GM21526 (cell line): ENCODE measurements around the gene LIN9.
"Not testable (repeated sequence)": the region's sequence is repeated elsewhere in the genome, so short reads cannot be mapped to it uniquely, and the experiment has no call there.

Experiments used
- ATAC-seq: cut with Tn5 transposase; IDR thresholded peaks from one replicate; pipeline ENCODE4 v1.9.1; 2021; ENCODE audit warnings: moderate library complexity; ENCODE audit not compliant: unreplicated experiment, low FRiP score

The LIN9 gene, protein sequence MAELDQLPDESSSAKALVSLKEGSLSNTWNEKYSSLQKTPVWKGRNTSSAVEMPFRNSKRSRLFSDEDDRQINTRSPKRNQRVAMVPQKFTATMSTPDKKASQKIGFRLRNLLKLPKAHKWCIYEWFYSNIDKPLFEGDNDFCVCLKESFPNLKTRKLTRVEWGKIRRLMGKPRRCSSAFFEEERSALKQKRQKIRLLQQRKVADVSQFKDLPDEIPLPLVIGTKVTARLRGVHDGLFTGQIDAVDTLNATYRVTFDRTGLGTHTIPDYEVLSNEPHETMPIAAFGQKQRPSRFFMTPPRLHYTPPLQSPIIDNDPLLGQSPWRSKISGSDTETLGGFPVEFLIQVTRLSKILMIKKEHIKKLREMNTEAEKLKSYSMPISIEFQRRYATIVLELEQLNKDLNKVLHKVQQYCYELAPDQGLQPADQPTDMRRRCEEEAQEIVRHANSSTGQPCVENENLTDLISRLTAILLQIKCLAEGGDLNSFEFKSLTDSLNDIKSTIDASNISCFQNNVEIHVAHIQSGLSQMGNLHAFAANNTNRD

DNA sequence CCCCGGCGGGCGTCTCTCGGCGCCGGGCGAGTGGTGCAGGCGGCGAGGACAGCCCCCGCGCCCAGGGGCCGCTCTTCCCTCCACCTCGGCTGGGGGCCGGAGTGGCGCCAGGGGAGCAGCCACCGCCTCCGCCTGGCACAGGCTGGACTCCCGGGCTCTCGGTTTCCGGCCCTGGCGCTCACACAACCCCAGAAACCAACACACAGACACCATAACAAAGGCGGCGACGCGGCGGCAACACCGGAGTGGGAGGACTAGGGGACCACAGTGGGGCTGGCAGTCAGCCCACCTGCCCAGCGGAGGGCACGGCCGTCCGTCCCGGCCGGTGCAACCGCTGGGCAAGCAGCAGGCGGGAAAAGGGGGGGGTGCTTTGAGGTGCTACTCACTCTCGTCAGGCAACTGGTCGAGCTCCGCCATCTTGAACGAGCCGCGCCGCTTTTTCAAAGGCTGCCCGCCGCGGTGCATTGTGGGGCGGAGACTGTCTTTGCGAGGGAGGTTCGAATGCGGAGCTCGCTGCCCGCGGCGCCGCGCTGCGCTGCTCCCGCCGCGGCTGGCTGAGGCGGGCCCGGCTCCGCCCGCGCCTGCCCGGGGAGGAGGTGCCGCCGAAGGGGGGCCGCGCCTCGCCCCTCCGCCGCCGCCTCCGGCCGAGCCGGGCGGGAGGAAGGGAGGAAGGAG is at the start of gene LIN9:
TSS of gene LIN9 (minus strand) at position 442 of the 675 bp plus-strand sequence. CDS start at position 417, 25 bp downstream.
- ATAC-seq: peak; percentile 72

DNA sequence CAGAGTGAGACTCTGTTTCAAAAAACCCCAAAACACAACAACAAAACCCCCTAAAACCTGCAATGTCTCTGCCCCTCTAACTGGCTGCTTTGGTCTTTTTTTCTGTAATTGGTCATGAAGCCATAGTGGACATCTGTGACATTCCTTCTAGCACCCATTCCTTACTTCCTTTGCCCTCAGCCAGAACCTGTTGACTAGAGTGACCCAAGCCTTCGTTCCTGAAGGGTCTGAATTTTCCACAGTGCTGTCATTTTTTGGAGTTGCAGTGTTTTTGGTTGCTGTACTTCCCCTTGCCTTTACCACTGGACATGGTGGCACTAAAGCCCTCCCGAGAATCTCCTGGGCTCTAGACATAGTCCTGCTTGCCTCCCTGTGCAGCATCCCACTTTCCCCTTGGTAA is 48.5 kb upstream of the LIN9 start:
- ATAC-seq: no peak

DNA sequence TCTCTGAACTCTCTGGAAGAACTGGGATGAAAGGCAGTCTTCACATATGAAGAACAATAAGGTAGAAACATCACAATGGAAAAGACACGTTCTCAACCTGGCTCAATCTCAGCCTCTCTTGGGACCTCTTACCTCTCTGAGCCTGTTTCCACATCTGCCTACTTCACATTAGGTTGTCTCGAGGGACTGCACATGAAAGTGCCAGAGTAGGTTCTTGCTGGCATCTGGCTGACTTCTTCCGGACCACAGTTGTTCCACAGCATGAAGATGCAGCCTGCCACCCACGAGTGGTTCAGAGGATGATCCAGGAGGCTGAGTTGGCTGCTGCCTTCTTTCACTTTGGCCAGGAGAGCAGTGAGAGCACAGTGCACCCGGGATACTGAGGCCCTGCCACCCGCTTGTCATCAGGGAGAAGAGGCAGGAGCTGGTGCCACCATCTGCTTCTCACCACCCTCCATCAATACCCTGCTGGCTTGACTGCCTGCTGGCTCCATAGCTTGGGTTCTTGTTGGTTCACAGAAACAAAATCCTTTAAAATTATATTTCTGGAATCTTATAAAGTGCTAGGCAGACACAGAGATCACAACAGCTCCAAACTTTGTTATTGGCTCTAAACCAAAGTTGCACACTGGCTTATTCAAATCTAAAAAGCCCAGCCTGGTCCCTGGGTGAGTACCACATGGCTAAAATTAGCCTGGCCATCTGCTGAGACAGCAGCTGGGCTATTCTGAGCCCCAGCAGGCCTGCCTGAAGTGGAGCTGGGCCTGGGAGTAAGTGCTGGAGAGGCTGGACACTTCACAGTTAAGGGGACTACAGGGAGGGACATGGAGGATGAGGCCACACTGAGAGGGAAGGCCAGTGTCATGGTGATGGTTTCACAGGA is 46.9 kb upstream of the LIN9 start:
- ATAC-seq: no peak

DNA sequence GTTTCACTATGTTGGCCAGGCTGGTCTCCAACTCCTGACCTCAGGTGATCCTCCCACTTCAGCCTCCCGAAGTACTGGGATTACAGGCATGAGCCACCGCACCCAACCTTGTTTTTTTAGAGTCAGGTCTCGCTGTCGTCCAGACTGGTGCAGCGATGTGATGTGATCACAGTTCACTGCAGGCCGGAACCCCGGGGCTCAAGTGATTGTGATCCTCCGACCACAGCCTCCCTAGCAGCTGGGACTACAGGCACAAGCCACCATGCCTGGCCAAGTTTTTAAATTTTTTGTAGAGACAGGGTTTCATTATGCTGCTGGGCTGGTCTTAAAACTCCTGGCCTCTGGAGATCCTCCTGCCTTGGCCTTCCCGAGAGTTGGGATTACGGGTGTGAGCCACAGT is 46.1 kb upstream of the LIN9 start:
- no peak for ATAC-seq

DNA sequence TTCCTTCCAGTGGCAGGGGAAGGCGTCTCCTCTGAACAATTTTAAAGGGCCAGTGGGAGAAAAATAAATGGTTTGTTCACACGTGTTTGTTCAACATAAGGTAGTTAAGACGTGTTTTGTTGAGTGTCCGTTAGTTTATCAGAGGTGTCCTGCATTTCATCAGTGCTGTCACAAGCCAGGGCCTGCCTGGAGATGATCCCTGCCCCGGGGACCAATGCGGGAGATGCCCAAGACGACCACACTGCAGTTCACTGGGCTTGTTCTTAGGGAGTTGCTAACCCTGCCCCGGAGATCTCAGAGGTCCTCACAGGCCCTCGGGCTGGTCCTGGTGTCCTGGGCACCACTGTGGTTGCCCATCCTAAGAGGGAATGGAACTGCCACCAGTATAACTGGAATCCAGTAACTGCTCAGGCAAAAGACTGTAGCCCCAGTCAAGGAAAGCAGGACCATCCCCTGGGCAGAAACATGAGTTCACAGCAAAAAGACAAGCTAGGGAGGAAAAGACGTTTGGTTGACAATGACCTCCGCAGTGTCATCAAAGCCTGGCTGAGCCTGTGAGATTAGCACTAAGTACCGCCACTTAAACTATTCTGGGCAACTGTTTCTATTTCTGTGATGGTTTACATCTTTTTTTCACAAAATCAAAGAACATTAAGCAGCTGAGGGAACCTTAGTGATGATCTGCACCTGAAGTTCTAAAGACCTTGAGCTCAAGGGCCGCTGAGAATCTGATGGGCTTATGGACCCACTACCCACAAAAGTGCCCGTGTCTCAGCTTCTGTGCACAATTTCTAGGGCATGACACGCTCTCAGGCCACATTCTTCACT is 44.9 kb upstream of the LIN9 start:
- no peak for ATAC-seq

DNA sequence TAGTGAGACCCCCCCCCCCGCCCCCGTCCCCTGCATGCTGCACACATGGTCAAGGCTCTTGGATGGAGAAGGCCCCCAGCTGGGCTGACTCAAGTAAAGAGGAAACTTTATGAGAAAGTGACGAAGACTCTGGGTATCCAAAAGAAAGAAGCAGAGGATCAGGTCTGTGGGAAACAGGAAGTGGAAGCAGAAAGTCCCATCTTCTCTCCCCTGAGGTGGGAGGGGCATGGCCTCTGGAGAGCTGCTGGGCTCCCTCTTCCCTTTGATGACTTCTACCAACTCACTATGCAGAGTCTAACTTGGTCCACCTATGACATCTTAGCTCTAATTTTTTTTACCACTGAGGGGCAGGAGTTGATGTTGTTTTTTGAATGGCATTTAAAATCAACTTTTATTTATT is 42.7 kb upstream of the LIN9 start:
- ATAC-seq: no peak

DNA sequence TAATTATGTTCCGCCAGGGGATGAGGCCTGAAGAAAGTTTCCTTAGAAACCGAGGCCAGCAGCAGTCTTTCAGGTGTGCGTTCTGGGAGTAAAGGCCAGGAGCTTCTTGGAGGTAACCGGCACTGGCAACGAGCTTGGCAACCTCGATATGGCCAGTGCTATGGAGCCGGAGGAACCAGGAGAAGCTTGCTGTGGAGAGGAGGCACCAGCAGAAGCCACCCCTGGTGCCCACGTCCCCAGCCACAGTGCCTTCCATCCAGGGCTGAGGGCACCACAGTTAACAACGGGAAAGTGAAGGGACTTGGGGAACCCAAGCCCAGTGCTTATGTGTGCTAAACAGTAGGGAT is 41.5 kb upstream of the LIN9 start:
- no peak for ATAC-seq

DNA sequence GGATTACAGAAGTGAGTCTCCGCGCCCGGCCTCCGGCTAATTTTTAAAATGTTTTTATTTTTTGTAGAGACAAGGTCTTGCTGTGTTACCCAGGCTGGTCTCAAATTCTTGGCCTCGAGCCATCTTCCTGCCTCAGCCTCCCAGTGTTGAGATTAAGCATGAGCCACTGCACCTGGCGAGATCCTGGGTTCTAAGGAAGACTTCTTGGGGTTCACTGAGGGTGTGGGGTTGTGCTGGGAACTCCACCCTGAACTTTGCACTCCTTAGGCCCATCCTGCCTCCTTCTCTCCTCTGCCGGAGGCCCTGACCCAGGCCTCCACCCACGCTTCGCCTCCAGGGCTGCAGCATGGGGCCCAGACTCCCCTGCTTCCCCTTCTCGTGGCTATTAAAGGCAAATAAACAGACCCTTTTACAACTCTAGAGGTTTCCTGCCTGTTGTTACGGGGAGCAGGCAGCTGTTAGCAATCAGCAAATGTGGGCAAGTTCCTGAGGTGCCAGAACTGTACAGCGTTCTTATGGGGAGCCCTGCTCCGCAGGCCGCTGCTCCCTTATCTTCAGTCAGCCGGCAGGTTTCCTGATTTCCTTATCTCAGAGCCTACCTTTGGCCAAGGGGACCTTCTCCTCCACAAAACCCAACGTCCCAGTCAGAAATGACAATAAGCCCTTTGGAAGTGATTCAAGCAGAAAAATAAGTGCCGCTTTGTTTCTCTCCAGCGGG is 41.0 kb upstream of the LIN9 start:
- no peak for ATAC-seq

DNA sequence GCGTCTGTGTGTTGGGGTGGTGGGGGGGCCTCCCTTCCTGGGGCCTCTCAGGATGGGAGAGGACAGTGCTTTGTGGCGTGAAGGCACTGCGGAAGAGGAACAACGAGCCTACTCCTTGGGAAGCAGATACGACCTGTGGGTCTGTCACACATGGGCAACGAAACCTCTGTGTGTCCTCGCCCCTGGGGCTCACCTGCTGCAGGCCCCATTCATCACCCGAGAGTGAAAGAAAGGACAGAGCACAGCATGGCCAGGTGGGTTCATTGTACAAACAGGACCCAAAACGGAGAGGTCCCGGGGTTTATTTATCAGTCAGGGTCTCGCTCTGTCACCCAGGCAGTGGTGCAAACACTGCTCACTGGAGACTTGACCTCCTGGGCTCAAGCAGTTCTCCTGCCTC is 40.1 kb upstream of the LIN9 start:
- no peak for ATAC-seq

DNA sequence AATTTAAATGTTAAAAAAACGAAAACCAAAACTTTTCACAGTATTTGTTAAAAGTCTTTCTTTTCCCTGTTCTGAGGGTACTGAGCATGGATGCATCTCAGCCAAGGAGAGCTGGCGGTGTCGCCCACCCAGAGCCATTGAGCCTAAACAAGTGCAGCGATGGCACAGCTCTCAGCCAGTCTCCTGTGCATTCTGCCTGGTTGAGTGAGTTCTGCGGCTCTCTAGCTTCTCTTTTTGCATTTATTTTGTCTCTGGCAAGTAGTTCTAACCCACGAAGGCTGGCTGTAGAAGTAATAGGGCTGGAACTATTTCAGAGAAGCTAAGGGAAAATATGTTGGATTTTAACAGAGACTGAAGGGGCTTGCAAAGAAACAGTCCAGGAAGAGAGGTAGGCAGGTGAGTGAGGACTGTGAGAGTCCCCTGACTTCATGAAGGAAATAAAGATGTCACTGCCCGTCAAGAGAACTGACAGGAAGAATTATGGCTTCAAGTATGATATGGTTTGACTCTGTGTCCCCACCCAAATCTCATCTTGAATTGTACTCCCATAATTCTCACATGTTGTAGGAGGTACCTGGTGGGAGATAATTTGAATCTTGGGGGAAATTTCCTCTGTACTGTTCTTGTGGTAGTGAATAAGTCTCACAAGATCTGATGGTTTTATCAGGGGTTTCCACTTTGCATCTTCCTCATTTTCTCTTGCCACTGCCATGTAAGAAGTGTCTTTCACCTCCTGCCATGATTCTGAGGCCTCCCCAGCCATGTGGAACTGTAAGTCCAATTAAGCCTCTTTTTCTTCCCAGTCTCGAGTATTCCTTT is 35.7 kb upstream of the LIN9 start:
- no peak for ATAC-seq

DNA sequence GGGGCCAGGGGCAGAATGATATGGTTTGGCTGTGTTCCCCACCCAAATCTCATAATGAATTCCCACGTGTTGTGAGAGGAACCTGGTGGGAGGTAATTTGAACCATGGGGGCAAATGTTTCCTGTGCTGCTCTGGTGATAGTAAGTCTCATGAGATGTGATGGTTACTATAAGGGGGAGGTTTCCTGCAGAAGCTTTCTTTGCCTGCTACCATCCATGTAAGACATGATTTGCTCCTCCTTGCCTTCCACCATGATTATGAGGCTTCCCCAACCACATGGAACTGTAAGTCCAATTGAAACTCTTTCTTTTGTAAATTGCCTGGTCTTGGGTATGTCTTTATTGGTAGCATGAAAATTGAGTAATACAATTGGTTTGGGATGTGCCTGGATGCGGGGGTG is 33.7 kb upstream of the LIN9 start:
- no peak for ATAC-seq

DNA sequence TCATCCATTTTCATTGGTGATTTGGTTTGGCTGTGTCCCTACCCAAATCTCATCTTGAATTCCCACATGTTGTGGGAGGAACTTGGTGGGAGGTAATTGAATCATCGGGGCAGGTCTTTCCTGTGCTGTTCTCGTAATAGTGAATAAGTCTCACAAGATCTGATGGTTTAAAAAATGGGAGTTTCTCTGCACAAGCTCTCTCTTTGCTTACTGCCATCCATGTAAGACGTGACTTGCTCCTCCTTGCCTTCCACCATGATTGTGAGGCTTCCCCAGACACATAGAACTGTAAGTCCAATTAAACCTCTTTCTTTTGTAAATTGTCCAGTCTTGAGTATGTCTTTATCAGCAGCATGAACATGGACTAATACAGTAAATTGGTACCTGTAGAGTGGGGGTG is 31.1 kb upstream of the LIN9 start:
- not testable (repeated sequence) for ATAC-seq

DNA sequence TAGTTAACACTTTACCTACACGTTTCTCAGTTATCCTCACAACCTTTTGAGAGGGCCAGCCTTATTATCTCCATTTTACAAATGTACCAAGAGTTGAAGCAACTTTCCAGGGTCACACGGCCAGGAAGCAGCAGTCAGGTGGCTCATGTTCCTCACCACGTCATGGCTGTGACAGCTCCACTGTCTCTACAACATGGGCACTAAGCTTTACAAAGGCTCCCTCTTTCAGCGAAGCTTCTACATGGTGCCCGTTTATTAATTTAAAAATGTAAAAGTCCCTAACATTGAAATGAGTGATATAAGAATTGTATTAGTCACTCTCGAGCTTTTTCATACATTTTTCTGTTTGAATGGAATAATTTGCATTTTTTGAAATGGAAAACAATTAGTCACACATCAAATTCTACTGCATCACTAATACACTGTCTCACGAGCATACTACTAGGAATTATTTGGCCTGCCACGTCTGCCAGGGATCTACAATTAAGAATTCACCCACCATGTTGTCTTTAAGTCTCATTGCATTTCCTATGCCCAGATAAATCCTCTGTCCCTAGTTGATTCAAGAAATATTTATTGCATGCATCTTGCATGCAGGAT is 28.4 kb upstream of the LIN9 start:
- no peak for ATAC-seq

DNA sequence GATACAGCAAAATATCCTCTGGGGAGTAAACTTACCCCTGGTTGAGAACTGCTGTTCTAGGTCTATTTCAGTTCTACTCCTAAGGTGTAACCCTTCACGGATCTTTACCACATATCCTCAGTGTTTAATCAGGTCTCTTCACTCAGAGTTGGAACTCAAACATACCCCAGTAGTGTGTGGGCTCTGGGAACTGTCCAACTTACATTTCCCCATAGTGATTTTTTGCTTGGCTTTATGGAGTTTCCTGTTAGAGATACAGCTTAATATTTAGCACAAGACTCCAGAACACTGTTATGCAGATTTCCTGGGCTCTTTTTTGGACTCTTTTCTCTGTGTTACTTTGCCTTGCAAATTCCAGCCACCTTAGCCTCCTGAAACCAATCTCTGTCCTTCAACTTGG is 26.7 kb upstream of the LIN9 start:
- ATAC-seq: no peak

DNA sequence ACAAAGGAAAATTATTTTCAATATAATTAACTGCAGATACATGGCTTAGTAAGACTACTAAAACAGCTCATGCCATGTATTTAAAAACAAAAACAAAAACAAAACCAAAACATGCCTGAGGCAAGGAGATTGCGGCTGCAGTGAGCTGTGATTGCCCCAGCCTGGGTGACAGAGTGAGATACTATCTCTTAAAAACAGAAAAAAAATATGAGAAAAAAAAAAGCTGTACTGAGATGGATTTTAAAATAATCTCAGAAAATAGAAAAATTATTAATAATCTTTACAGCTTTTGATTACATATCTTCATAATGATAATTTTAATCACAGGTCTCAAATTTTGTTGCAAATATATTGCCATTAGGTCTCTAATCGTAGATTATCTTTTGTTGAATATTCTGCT is 24.0 kb upstream of the LIN9 start:
- no peak for ATAC-seq

DNA sequence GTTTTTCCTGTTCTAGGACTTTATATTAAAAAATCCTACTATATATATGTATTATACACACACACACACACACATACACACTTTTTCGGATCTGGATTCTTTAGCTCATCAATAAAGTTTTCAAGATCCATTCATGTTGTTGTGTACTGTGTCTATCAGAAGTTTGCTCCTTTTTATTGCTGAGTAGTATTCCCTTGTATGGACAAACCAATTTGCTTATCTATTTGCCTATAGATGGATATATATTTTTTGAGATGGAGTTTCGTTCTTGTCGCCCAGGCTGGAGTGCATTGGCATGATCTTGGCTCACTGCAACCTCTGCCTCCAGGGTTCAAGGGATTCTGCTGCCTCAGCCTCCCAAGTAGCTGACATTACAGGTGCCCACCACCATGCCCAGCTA is 20.3 kb upstream of the LIN9 start:
- ATAC-seq: no peak

DNA sequence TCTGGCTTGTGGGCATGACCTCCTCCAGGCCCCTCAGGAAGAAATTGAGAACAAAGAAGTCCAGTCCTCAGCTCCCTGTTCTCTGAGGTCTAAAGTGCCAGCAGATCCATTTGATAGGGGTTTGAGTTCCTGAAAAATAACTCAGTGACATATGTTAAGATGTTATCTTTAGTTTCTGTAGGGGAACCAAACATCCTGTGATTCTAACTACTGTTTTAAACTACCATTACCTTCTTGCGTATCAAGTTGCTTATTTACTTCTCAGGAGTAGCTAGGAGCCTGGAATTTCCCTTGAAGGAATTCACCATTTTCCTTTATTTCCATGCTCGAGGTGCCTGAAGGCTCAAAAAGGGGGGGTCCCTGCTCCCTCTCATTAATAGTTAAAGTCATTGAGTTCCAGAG is 18.8 kb upstream of the LIN9 start:
- no peak for ATAC-seq

DNA sequence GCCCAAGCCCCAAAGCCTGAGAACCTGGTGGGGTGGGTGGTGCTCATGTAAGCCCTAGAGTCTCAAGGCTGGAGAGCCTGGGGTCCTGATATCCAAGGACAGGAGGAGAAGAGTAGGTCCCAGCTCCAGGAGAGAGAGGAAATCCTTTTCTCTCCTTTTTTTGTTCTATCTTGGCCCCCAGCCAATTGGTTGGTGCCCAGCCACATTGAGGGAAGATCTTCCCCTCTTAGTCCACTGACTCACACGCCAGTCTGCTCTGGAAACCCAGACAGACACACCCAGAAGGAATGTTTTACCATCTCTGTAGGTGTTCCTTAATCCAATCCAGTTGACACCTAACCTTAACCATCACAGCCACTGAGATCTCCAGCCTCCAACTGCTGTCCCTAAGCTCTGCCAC is 16.2 kb upstream of the LIN9 start:
- ATAC-seq: no peak
